ENCODE measurements around the gene PSD2.

The PSD2 gene

GRCh38 chr5:139794067-139794846 is 1.4 kb upstream of the PSD2 start:
- TF ChIP-seq, protein P1, sequence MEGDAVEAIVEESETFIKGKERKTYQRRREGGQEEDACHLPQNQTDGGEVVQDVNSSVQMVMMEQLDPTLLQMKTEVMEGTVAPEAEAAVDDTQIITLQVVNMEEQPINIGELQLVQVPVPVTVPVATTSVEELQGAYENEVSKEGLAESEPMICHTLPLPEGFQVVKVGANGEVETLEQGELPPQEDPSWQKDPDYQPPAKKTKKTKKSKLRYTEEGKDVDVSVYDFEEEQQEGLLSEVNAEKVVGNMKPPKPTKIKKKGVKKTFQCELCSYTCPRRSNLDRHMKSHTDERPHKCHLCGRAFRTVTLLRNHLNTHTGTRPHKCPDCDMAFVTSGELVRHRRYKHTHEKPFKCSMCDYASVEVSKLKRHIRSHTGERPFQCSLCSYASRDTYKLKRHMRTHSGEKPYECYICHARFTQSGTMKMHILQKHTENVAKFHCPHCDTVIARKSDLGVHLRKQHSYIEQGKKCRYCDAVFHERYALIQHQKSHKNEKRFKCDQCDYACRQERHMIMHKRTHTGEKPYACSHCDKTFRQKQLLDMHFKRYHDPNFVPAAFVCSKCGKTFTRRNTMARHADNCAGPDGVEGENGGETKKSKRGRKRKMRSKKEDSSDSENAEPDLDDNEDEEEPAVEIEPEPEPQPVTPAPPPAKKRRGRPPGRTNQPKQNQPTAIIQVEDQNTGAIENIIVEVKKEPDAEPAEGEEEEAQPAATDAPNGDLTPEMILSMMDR (IDR thresholded peaks at IDR 0.05; ENCODE audit: low read depth, low read length) = no peak
- no peak overlapping the region for H3K4me3 ChIP-seq (ENCODE audit: low read depth, low read length)

GRCh38 chr5:139796061-139796806 is 626 bp downstream of the PSD2 start:
- no peak overlapping the region for H3K4me3 ChIP-seq (ENCODE audit: low read depth, low read length)
- TF ChIP-seq, protein P1 (IDR thresholded peaks at IDR 0.05; ENCODE audit: low read depth, low read length) = no peak

DNA sequence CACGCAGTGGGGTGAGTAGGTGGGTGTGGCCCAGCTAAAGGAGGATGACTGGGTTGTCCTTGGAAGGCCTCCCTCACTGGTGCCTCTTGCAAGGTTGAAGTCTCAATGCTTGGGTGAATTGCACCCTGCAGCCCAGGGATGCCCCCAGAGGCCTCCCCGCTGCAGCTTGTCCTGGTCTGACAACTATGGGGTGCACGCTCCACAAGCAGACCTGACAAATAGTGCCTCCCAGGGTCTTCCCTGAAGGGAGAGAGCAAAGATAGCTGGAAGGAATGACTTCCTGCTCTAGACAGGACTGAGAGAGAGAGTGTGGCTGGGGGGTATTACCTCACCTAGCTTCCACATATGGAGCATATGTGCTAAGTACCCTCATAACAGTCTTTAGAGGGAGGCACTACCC is 1.7 kb downstream of the PSD2 start:
- TF ChIP-seq, protein P1 (IDR thresholded peaks at IDR 0.05; ENCODE audit: low read depth, low read length) = no peak
- H3K4me3 ChIP-seq (ENCODE audit: low read depth, low read length) = no peak overlapping the region

GRCh38 chr5:139797856-139798510 is 2.4 kb downstream of the PSD2 start:
- H3K4me3 ChIP-seq (ENCODE audit: low read depth, low read length) = no peak overlapping the region
- TF ChIP-seq, protein P1 (IDR thresholded peaks at IDR 0.05; ENCODE audit: low read depth, low read length) = no peak

DNA sequence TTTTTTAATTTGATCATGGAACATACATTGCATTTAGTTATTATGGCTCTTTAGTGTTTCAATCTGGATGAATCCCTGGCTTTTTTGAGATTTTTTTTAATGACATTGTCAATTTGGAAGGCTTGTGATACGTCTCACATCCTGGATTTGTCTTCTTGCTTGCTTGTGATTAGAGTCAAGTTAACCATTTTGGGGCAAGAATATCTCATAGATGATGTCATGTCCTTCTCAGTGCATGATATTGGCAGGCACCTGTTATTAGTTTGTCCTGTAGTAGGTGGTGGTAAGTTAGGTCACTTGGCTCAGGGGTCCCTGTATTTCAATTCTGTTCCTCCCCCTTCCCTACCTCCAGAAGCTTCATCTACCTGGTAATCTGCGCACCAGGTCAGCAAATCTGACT is 3.3 kb downstream of the PSD2 start:
- no peak overlapping the region for H3K4me3 ChIP-seq (ENCODE audit: low read depth, low read length)
- TF ChIP-seq, protein P1 (IDR thresholded peaks at IDR 0.05; ENCODE audit: low read depth, low read length) = no peak

DNA sequence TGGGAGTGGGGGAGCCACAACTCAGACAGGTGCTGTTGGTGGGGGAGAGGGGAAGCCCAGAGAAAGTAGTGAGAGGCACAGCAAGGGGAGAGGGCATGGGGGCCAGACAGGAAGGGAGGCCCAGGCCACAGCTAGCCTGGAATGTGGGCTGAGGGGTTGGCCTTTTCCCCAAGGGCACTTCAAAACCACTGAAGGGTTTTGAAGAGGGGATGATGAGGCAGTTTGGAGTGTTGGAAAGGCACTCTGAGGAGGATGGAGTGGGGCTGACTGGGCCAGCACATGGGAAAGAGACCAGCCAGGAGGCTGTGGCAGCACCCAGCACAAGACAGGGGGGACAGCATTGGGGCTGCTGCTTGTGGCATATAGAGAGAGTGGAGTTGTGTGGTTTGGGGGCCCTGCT is 3.8 kb downstream of the PSD2 start:
- TF ChIP-seq, protein P1 (IDR thresholded peaks at IDR 0.05; ENCODE audit: low read depth, low read length) = no peak

More for the DNA sequence above, 3.8 kb downstream of the PSD2 start:
- H3K4me3 ChIP-seq (ENCODE audit: low read depth, low read length) = no peak overlapping the region
